ENCODE results near the gene SOD2.

GRCh38 chr6:159718634-159719033 lies 25.6 kb upstream of the SOD2 start:
- TF ChIP-seq CTCF (IDR thresholded peaks at IDR 0.05; ENCODE audit: low read depth, low read length) = no peak
- no peak for TF ChIP-seq EZH2phosphoT487 (IDR thresholded peaks at IDR 0.05; ENCODE audit: low read depth)
